Measurements from ENCODE around the gene ALDH1A1. TPM values are rescaled to one million over a fixed set of nuclear protein-coding genes. Genes with fewer than 3 reads are reported as not detected.

Gene ALDH1A1
- total and polyA plus RNA-seq, 2 donors from 2014 or later: 191 to 295 TPM

DNA sequence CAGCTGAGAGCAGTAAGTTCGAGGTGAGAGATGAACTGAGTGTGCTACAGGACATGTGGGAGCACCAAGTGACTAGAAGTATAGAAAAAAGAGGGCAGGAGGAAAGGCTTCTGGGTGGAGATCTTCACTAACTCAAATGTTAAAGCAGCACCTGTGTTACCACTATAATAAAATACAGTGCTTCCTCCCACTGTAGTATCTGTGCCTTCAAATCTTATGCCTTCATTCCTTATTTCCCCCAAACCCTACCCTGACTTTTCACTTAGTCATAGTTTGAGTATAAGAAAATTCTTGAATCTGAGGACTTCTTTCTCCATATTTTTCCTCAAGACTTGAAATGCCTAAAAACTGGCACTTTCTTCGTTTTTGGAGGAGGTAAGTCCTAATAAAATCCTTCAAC lies 61.8 kb downstream of the ALDH1A1 start:
- Histone ChIP-seq H3K4me3 (ENCODE audit: low read length in 3 of 3) (no peak overlapping the region), H3K4me1 (ENCODE audit: control insufficient read depth in 2 of 3, insufficient read depth in 2 of 3, low read depth in 1 of 3, low read length in 3 of 3) (no peaks in the 10 kb centered on the region), H3K27me3 (ENCODE audit: control insufficient read depth, insufficient read depth, low read length) (no peaks in the 10 kb centered on the region), H3K9me3 (ENCODE audit: control insufficient read depth in 2 of 3, insufficient read depth in 1 of 3, low read length in 3 of 3) (no peaks in the 10 kb centered on the region), H3K9ac (ENCODE audit: low read length in 3 of 3) (no peak overlapping the region), H3K36me3 (ENCODE audit: control insufficient read depth in 2 of 3, insufficient read depth in 3 of 3, low read length in 3 of 3) (no peaks in the 10 kb centered on the region), H3K27ac (ENCODE audit: low read depth in 2 of 2, low read length in 2 of 2) (no peak overlapping the region)
- intact Hi-C loops (cut with DNase I): no loop called here
- FAIRE-seq: no peak
- no peak for TF ChIP-seq CTCF (IDR thresholded peaks at IDR 0.05; ENCODE audit: borderline replicate concordance, extremely low read depth, insufficient read depth)
- no peak for DNase-seq

- H3K4me1 ChIP-seq (ENCODE audit: control insufficient read depth in 2 of 3, insufficient read depth in 2 of 3, low read depth in 1 of 3, low read length in 3 of 3): no peaks in the 10 kb centered on the region
- H3K4me3 ChIP-seq (ENCODE audit: low read length in 3 of 3): no peak overlapping the region
- intact Hi-C loops (cut with DNase I): no loop called here
- H3K9me3 ChIP-seq (ENCODE audit: control insufficient read depth in 2 of 3, insufficient read depth in 1 of 3, low read length in 3 of 3): no peaks in the 10 kb centered on the region
- H3K27ac ChIP-seq (ENCODE audit: low read depth in 2 of 2, low read length in 2 of 2): no peak overlapping the region
- no peak for TF ChIP-seq CTCF (IDR thresholded peaks at IDR 0.05; ENCODE audit: borderline replicate concordance, extremely low read depth, insufficient read depth)
- H3K27me3 ChIP-seq (ENCODE audit: control insufficient read depth, insufficient read depth, low read length): no peaks in the 10 kb centered on the region
- H3K9ac ChIP-seq (ENCODE audit: low read length in 3 of 3): no peak overlapping the region
- FAIRE-seq: no peak
- DNase-seq: no peak
- no peaks in the 10 kb centered on the region for H3K36me3 ChIP-seq (ENCODE audit: control insufficient read depth in 2 of 3, insufficient read depth in 3 of 3, low read length in 3 of 3)
Measured at GRCh38 chr9:72888943-72889342, 63.9 kb downstream of the ALDH1A1 start.

DNA sequence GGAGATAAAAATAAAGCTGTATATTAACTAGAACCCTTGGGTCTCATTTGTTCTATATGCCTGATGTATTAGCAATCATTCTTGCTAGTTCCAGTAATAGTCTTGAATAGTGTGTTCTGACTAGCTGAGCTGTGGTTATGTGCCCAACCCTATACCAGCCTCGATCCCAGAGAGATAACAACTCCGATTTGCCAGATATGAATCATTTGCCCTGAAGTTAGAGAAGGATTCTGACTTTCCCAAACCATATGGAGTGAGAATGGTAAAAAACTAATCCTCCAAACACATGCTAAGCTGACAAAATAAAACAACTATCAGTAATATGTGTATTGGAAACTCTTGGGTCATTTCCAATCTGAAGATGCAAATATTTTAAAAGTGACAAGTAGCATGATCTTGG lies 64.8 kb downstream of the ALDH1A1 start:
- no peak overlapping the region for H3K4me3 ChIP-seq (ENCODE audit: low read length in 3 of 3)
- H3K36me3 ChIP-seq (ENCODE audit: control insufficient read depth in 2 of 3, insufficient read depth in 3 of 3, low read length in 3 of 3): no peaks in the 10 kb centered on the region
- no peak for DNase-seq
- H3K27ac ChIP-seq (ENCODE audit: low read depth in 2 of 2, low read length in 2 of 2): no peak overlapping the region
- H3K9ac ChIP-seq (ENCODE audit: low read length in 3 of 3): no peak overlapping the region
- H3K9me3 ChIP-seq (ENCODE audit: control insufficient read depth in 2 of 3, insufficient read depth in 1 of 3, low read length in 3 of 3): no peaks in the 10 kb centered on the region
- no peaks in the 10 kb centered on the region for H3K4me1 ChIP-seq (ENCODE audit: control insufficient read depth in 2 of 3, insufficient read depth in 2 of 3, low read depth in 1 of 3, low read length in 3 of 3)
- FAIRE-seq: no peak
- TF ChIP-seq CTCF (IDR thresholded peaks at IDR 0.05; ENCODE audit: borderline replicate concordance, extremely low read depth, insufficient read depth): no peak
- intact Hi-C loops (cut with DNase I): no loop called here
- H3K27me3 ChIP-seq (ENCODE audit: control insufficient read depth, insufficient read depth, low read length): no peaks in the 10 kb centered on the region

DNA sequence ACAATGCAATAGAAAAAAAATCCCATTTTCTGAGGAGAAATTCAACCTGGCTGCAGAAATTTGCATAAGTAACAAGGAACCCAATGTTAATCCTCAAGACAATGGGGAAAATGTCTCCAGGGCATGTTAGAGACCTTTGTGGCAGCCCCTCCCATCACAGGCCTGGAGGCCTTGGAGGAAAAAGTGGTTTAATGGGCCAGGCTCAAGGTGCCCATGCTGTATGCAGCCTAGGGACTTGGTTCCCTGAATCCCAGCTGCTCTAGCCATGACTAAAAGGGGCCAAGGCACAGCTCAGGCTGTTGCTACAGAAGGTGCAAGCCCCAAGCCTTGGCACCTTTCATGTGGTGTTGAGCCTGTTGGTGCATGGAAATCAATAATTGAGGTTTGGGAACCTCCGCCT lies 66.5 kb downstream of the ALDH1A1 start:
- H3K27ac ChIP-seq (ENCODE audit: low read depth in 2 of 2, low read length in 2 of 2): no peak overlapping the region
- H3K27me3 ChIP-seq (ENCODE audit: control insufficient read depth, insufficient read depth, low read length): no peaks in the 10 kb centered on the region
- no peak for TF ChIP-seq CTCF (IDR thresholded peaks at IDR 0.05; ENCODE audit: borderline replicate concordance, extremely low read depth, insufficient read depth)
- intact Hi-C loops (cut with DNase I): no loop called here
- no peak for DNase-seq
- H3K9ac ChIP-seq (ENCODE audit: low read length in 3 of 3): no peak overlapping the region
- no peak for FAIRE-seq
- no peaks in the 10 kb centered on the region for H3K4me1 ChIP-seq (ENCODE audit: control insufficient read depth in 2 of 3, insufficient read depth in 2 of 3, low read depth in 1 of 3, low read length in 3 of 3)
- no peaks in the 10 kb centered on the region for H3K9me3 ChIP-seq (ENCODE audit: control insufficient read depth in 2 of 3, insufficient read depth in 1 of 3, low read length in 3 of 3)
- no peak overlapping the region for H3K4me3 ChIP-seq (ENCODE audit: low read length in 3 of 3)
- H3K36me3 ChIP-seq (ENCODE audit: control insufficient read depth in 2 of 3, insufficient read depth in 3 of 3, low read length in 3 of 3): no peaks in the 10 kb centered on the region
